HG02798 (cell line): ENCODE measurements around the gene CEACAM6.

Experiments
- ATAC-seq: cut with Tn5 transposase; IDR thresholded peaks from one replicate; pipeline ENCODE4 v1.9.1; 2021; ENCODE audit warnings: mild to moderate bottlenecking; ENCODE audit not compliant: unreplicated experiment, poor library complexity

The CEACAM6 gene

GRCh38 chr19:41792513-41793413, 37.4 kb downstream of the CEACAM6 start:
- no peak for ATAC-seq

GRCh38 chr19:41793414-41793727, 38.0 kb downstream of the CEACAM6 start:
- ATAC-seq, result no peak

- ATAC-seq, result no peak
Measured at GRCh38 chr19:41795031-41795461, 39.7 kb downstream of the CEACAM6 start.

GRCh38 chr19:41796362-41796761, 41.0 kb downstream of the CEACAM6 start, which contains the start of gene CEACAM3:
Gene CEACAM3, plus strand, starts transcription at chr19:41796587. Its CDS starts 91 bp downstream, at chr19:41796678.
- ATAC-seq, result no peak

GRCh38 chr19:41796901-41797300, 41.6 kb downstream of the CEACAM6 start:
- ATAC-seq, result no peak

- ATAC-seq, result no peak
Measured at GRCh38 chr19:41799444-41800000, 44.2 kb downstream of the CEACAM6 start.

GRCh38 chr19:41801031-41801430, 45.7 kb downstream of the CEACAM6 start:
- no peak for ATAC-seq

DNA sequence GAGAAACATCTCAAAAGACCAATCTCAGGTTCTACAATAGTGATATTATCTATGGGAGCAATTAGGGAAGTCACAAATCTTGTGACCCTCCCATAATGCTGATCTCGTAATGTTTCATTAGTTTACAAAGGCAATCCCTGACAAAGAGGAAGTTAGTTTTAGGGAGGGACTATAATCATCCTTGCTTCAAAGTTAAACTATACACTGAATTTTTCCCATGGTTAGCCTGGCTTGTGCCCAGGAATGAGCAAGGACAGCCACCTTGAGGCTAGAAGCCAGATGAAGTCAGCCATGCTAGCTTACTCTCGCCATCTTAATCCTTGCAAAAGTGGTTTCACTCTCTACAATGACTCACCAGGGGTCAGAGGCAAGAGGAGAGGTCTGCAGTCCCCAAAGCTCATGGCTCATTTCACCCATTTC, 46.5 kb downstream of the CEACAM6 start:
- no peak for ATAC-seq

GRCh38 chr19:41802770-41803169, 47.4 kb downstream of the CEACAM6 start:
- ATAC-seq, result no peak

GRCh38 chr19:41804336-41804735, 49.0 kb downstream of the CEACAM6 start:
- no peak for ATAC-seq

- no peak for ATAC-seq
Measured at GRCh38 chr19:41807176-41807575, 51.8 kb downstream of the CEACAM6 start.

- ATAC-seq, result no peak
Measured at GRCh38 chr19:41808663-41809566, 53.6 kb downstream of the CEACAM6 start.

DNA sequence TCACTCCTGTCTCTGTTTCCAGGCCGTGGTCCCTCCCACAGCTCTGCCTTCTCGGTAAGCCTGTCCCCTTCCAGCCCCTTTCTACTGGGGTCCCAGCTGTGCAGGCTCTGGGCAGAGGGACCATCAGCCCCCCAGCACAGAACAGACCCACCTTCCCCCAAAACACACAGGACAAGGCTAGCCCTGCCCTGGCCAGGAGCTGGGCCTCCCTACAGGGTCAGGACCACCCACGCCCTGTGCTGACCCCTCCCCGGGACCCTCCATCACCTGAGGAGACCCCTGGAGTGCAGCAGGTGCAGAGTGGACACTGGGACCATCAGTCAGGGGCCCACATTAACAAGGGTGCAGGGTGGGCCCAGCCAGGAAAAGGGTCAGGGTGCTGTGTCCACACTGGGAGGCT, 55.0 kb downstream of the CEACAM6 start:
- ATAC-seq, result no peak

DNA sequence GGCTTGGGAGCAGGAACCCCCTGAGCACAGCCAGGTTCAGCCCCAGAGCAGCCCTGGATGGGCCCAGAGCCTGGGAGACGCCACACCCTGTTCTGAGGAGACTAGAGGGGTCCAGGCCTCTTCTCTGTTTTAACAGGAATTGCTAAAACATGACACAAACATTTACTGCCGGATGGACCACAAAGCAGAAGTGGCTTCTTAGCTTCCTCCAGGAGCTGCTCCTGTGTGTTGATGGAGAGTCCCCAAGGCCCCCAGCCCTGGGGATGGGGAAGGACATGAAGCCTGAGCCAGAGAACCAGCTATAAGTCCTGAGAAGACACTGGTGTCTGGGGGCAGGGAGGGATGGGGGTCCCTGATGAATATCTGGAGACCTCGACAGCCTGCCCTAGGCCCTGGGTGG, 55.7 kb downstream of the CEACAM6 start:
- ATAC-seq, result no peak

- no peak for ATAC-seq
Measured at GRCh38 chr19:41811981-41812380, 56.7 kb downstream of the CEACAM6 start.

DNA sequence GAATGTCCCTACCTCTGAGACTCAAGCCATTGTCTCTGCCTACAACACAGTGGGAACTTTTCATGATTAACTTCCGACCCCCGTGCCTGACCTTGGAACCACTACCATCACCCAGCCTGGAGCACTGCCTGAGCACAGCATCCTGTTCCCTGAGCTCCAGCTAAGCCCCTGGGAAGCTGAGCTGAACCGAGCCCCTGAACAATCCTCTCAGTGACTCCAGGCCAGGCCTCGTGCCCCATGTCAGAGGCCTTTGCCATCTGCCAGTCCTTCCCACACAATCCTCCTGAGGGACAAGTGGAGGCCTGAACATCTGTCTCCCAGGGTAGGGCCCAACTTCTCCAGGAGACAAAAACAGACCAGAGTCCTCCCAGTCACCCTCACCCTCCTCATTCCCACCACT, 58.6 kb downstream of the CEACAM6 start:
- ATAC-seq, result no peak

DNA sequence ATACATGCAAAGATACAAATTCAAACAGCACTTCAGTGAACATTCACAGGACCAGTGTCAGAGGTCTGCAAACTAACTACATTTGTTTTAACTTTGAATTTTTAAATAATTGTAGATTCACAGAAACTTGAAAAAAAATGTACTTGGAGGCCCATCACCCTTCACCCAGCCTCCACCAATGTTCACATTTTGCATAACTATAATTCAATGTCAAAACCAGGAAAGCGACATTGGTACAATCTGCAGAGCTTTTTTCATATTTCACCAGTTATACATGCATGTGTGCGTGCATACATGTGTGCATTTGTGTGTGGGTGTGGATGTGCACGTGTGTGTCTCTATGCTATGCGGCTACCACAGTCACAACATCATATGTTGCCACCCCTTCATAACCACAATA, 60.0 kb downstream of the CEACAM6 start:
- no peak for ATAC-seq

DNA sequence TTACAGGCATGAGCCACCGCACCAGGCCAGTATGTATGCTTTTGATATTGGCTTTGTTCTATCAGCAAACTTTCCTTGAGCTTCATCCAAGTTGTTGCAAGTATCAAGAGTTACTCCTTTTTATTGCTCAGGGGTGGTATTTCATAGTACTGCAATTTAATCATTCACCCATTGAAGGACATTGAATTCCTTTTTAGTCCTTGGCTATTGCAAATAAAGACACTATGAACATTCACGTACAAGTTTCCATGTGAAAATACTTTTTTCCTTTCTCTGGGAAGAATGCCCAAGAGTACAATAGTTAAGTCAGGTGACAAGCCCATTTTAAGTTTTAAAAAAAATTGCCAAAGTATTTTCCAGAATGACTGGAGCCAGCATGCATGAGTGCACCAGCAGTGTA, 61.4 kb downstream of the CEACAM6 start:
- ATAC-seq, result no peak

- ATAC-seq, result peak; percentile 36
Measured at GRCh38 chr19:41821003-41821735, 65.8 kb downstream of the CEACAM6 start.
